Adrenal gland (tissue), 12 donors: Measurements from ENCODE around the gene ASTN2. TPM values are rescaled to one million over a fixed set of nuclear protein-coding genes. Genes with fewer than 3 reads are reported as not detected.

Source experiments
- DNase-seq, 7 donors: peaks; one replicate each; pipeline ENCODE4 v3.0.0-alpha.2; 2019 to 2020
- H3K27ac ChIP-seq, 5 donors: fragments of 200-600 bp; sonication (generic) in 4 of 5; 1 replicate in 3 of 5; 2 replicates in 2 of 5; pipeline versions ENCODE4 v1.5.1 to v1.8.0; 2016 to 2020; ENCODE audit warnings: mild to moderate bottlenecking in 1 of 5
- H3K27me3 ChIP-seq: fragments of 200-600 bp; 2 replicates; pipeline ENCODE4 v1.8.0; 2021
- H3K36me3 ChIP-seq, 2 donors: fragments of 200-600 bp; replicated peaks in 1 of 2; 1 replicate in 1 of 2; 2 replicates in 1 of 2; pipeline versions ENCODE4 v1.5.1 to v1.8.0; 2018 to 2022
- H3K4me1 ChIP-seq, 2 donors: fragments of 200-600 bp; replicated peaks in 1 of 2; 1 replicate in 1 of 2; 2 replicates in 1 of 2; pipeline versions ENCODE4 v1.5.1 to v1.8.0; 2018 to 2021
- H3K4me3 ChIP-seq, 4 donors: fragments of 200-600 bp; sonication (generic) in 3 of 4; one replicate each; pipeline ENCODE4 v1.5.1; 2016 to 2018
- H3K9me3 ChIP-seq, 3 donors: fragments of 200-600 bp; sonication (generic) in 1 of 3; replicated peaks in 1 of 3; 1 replicate in 2 of 3; 2 replicates in 1 of 3; pipeline versions ENCODE4 v1.5.1 to v1.8.0; 2016 to 2021
- POLR2A ChIP-seq, 2 donors: fragments of 450-650 bp; IDR thresholded peaks; one replicate each; pipeline ENCODE4 v1.6.1; 2017; ENCODE audit warnings: antibody characterized with exemption in 2 of 2, mild to moderate bottlenecking in 2 of 2, moderate library complexity in 1 of 2
- WGBS, 4 donors: extraction: QIAGEN DNeasy Blood & Tissue Kit in 2 of 4; methylation state at CpG; one replicate each; pipeline versions ENCODE4 v1.1.5 to v1.1.7; 2013 to 2017; 5-methylcytosine and 5-hydroxymethylcytosine counted together
- intact Hi-C, 2 donors: fragments of 100-400 bp; cut with DNase I; formaldehyde crosslinking; loops; one replicate each; pipeline versions ENCODE4 v1.14.1 to v1.15.0; 2022 to 2023
- polyA plus RNA-seq, 3 donors: library from polyadenylated mRNA; stranded (reverse); fragments of 200-250 nt in 2 of 3; fragments of 350-450 nt in 1 of 3; fragmentation: Illumina TruSeq in 1 of 3; extraction: RNeasy Lipid Tissue Mini Kit (QIAGEN cat#74804) in 1 of 3; gene quantifications; one replicate each; pipeline ENCODE4 v1.2.3, GENCODE V29; 2013 to 2014
- total RNA-seq, 9 donors: library from RNA; depleted of rRNA in 4 of 9; stranded (reverse); fragments of >200 nt in 4 of 9; fragments of 120-200 nt in 1 of 9; fragmentation: NEBNext Ultra II Directional in 1 of 9; extraction: Animal tissue kit (Norgen Biotek cat#: 25700) in 1 of 9; gene quantifications; one replicate each; pipeline versions ENCODE4 v1.1.0 to v1.2.4, GENCODE V29; 2013 to 2023
- TF ChIP-seq, protein P1 (sequence below), 6 experiments: fragments of 450-650 bp in 4 of 6; fragments of 200-600 bp in 2 of 6; sonication (generic) in 1 of 6; IDR thresholded peaks; 1 replicate in 5 of 6; 2 replicates in 1 of 6; pipeline versions ENCODE4 v1.5.1 to v1.8.0; 2016 to 2021; ENCODE audit warnings: antibody characterized with exemption in 6 of 6, mild to moderate bottlenecking in 2 of 6, moderate library complexity in 1 of 6
- donor health status: healthy with polysubstance abuse.
- donor health status: Bipolar disorder and iron deficiency.
- donor health status: DM: yes; HTN: yes; CAD: no.
- donor health status: DM: no; HTN: no; CAD: no.
- donor health status: DM: no; HTN: no; CAD: no.
- donor health status: DM: yes; HTN: yes; CAD: no.

The ASTN2 gene
- total and polyA plus RNA-seq, 12 donors: 2.5 to 15.6 (median 6.8) TPM

DNA sequence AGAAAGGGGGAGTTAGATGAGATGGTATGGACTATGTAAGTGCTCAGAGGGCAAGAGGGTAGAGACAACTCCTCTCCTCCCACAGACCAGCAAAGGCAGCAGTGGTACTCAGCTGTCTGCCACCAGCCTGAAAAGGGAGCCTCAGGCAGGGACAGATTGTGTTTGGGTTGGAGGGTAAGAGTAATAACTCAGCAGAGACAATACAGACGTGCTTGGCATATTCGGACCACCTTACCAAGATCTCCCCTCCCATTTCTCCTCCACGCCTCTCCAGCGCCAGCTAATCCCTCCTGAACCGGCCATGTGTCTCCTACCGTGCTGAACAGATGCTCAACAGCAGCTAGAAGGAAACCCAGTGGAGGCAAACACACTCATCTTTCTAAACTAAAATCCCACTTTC lies 180.8 kb downstream of the ASTN2 start:
- no peaks in the 10 kb centered on the region for H3K27me3 ChIP-seq
- no peak for DNase-seq
- TF ChIP-seq POLR2A (IDR thresholded peaks at IDR 0.05): no peak
- TF ChIP-seq, protein P1, sequence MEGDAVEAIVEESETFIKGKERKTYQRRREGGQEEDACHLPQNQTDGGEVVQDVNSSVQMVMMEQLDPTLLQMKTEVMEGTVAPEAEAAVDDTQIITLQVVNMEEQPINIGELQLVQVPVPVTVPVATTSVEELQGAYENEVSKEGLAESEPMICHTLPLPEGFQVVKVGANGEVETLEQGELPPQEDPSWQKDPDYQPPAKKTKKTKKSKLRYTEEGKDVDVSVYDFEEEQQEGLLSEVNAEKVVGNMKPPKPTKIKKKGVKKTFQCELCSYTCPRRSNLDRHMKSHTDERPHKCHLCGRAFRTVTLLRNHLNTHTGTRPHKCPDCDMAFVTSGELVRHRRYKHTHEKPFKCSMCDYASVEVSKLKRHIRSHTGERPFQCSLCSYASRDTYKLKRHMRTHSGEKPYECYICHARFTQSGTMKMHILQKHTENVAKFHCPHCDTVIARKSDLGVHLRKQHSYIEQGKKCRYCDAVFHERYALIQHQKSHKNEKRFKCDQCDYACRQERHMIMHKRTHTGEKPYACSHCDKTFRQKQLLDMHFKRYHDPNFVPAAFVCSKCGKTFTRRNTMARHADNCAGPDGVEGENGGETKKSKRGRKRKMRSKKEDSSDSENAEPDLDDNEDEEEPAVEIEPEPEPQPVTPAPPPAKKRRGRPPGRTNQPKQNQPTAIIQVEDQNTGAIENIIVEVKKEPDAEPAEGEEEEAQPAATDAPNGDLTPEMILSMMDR (IDR thresholded peaks at IDR 0.05): no peak
- 29 to 43% (median 40%) methylated on average over 6 of the region's 6 CpGs for WGBS, 4 donors
- no peaks in the 10 kb centered on the region for H3K4me1 ChIP-seq
- intact Hi-C loops: no loop called here
- no peak overlapping the region for H3K27ac ChIP-seq
- H3K4me3 ChIP-seq: no peak overlapping the region
- no peaks in the 10 kb centered on the region for H3K9me3 ChIP-seq
- H3K36me3 ChIP-seq: no peaks in the 10 kb centered on the region

DNA sequence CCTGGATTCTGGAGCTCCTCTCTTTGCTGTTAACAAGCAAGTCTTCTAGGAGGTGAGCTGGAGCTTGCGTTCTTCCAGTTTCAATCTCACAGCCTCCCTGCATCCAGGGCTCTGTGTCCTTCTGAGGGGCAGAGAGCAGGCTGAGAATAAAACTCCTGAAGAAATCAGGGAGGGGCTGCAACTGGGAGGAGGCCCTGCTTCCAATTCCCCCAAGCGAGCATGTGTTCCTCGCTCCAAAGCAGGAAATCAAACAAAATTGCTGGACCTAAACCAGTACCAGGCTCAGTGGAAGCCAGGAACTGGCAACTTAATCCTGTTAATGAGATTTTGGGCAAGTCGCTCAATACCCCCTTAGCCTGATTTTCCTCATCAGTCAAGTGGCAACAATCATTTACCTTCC lies 181.8 kb downstream of the ASTN2 start:
- Histone ChIP-seq H3K9me3 (no peaks in the 10 kb centered on the region), H3K27me3 (no peaks in the 10 kb centered on the region)

DNA sequence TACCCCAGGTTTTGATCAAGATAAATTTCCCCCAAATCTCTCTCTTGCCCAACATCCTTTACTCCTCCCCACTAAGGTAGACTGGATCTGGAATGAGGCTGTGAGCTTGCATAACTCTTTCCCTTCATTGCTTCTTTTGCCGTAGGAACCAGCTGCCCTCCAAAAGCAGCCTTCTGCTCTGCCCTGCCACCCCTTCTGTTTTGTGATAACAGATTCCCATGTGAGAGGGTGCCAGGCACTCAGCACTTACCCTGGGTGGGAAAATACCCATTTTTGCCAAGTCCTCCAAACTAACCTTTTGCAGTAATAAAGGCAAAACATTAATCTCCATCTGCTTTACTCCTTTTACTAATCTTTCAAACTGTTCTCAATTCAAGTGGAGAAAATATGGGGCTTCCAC lies 182.6 kb downstream of the ASTN2 start:
- intact Hi-C loops: no loop called here
- no peaks in the 10 kb centered on the region for H3K4me1 ChIP-seq
- H3K36me3 ChIP-seq: no peaks in the 10 kb centered on the region
- WGBS, 4 donors: 67 to 81% (median 72%) methylated on average over 1 of the region's 1 CpG
- no peaks in the 10 kb centered on the region for H3K9me3 ChIP-seq
- no peak overlapping the region for H3K27ac ChIP-seq
- no peak overlapping the region for H3K4me3 ChIP-seq
- no peak for DNase-seq
- no peaks in the 10 kb centered on the region for H3K27me3 ChIP-seq
- no peak for TF ChIP-seq POLR2A (IDR thresholded peaks at IDR 0.05)
- TF ChIP-seq, protein P1 (IDR thresholded peaks at IDR 0.05): no peak

More for the DNA sequence above, 181.8 kb downstream of the ASTN2 start:
- 58 to 74% (median 66%) methylated on average over 4 of the region's 4 CpGs for WGBS, 4 donors
- Histone ChIP-seq H3K27ac (no peak overlapping the region), H3K36me3 (no peaks in the 10 kb centered on the region), H3K4me3 (no peak overlapping the region), H3K4me1 (no peaks in the 10 kb centered on the region)
- intact Hi-C loops: no loop called here
- no peak for DNase-seq
- TF ChIP-seq, protein P1 (IDR thresholded peaks at IDR 0.05): no peak
- no peak for TF ChIP-seq POLR2A (IDR thresholded peaks at IDR 0.05)

DNA sequence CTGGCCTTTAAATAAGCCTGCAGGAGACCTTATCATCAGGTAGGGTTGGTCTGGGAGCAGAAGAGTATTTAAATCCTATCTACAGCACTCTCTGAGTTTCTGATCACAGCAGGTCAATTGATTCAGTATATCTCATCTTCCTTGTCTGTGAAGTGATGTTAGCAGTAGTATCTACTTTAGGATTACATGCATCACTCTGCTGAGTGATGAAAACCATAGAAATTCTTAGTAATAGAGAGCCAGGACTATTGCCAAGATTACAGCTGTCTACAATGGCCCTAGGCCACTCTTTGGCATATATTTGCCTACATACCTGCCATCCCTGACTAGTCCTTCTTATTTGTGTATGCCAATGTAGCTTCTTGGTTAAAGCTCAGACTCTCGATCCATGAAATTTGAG lies 183.8 kb downstream of the ASTN2 start:
- Histone ChIP-seq H3K27ac (no peak overlapping the region), H3K27me3 (no peaks in the 10 kb centered on the region), H3K36me3 (no peaks in the 10 kb centered on the region), H3K9me3 (no peaks in the 10 kb centered on the region), H3K4me3 (no peak overlapping the region), H3K4me1 (no peaks in the 10 kb centered on the region)
- no peak for DNase-seq
- 0 to 48% (median 41%) methylated on average over 1 of the region's 1 CpG for WGBS, 4 donors
- no peak for TF ChIP-seq POLR2A (IDR thresholded peaks at IDR 0.05)
- TF ChIP-seq, protein P1 (IDR thresholded peaks at IDR 0.05): no peak
- intact Hi-C loops: no loop called here
